HG03025 (cell line): Measurements from ENCODE around the gene SLC12A7.
"Not testable (repeated sequence)": the region's sequence is repeated elsewhere in the genome, so short reads cannot be mapped to it uniquely, and the experiment has no call there.

Source experiments
- ATAC-seq: cut with Tn5 transposase; IDR thresholded peaks from one replicate; pipeline ENCODE4 v1.9.1; 2021; ENCODE audit warnings: mild to moderate bottlenecking, moderate library complexity; ENCODE audit not compliant: unreplicated experiment, low FRiP score

SLC12A7 gene

DNA sequence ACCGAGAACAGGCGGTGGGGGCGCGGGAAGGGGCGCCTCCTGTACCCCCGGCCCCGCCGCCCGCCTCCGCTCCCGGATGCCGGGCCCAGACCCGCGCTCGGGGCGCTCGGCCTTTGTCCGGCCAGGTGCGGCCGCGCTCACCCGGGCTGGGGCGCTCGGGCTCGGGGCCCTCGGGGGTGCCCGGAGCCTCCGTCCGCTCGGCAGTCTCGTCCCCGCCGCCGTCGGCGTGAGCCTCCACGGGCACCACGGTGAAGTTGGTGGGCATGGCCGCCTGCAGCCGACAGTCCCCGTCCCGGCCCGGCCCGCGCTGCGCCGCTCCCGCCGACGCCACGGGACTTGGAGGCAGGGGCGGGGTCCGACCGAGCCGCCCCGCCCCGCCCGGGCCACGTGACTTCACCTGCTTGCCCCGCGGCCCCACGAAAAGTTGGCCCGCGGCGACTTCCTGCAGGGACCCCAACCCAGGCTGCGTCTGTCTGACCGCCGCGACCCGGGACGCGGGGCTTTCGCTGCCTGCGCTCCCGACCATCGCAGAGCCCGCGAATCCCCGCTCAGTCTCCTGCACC, at the start of gene SLC12A7:
TSS of gene SLC12A7 (minus strand) at position 337 of the 563 bp plus-strand sequence. CDS start at position 265, 72 bp downstream.
- ATAC-seq: peak; percentile 70

DNA sequence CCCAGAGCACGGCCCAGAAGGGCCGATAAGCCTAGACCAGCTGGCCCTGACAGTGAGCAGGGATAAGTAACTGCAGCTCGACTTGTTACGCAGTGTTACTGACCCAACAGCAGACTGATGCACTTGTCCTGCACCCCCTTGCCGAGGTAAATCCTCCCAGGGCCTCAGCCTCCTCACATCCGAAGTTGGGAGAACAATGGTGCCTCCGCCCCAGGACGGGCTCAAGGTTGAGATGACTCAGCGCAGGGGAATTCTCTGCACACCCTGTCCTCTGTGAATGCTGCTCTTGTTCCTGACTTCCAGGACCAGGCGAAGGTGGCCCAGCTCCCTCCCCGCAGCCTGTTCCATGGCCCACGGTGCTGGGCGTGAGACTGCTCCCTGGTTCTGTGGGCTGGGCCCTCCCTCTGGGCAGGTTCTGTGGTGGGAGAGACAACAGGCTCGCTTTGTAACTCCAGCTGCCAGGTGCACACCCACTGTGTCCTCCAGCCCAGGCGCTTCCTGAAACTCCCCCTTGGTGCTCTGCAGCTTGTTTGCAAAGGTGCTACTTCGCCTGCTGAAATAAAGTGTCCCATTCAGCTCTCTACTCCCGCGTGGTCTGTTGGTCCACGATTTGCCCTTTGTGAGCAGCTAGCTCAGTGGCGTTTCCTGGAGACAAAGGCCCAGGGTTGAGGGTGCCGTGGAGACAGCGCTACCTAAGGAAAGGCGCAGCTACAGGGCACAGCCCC, 49.4 kb upstream of the SLC12A7 start:
- no peak for ATAC-seq

DNA sequence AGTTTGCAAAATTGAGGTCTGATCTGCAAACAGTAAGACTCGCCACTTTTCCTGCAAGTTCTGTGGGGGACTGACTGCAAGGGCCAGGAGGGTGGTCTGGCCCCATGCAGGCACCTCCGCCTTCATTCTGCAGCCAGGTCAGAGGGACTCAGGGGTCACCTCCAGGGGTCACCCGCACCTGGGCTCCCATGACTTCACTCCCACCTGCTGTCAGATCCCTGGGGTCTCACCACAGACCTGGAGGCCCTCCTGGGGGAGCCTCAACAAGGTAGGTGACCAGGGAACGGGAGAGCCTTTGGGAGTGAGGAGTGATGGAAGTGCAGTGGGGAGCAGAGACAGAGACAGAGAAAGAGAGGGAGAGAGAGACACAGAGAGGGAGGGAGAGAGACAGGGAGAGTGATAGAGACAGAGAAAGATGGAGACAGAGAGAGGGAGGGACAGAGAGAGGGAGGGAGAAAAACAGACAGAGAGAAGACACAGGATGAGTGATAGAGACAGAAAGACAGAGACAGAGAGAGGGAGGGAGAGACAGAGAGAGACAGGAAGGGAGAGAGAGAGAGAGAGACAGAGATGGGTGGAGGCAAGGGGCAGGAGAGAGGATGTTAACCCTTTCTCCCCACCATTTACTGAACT, 48.0 kb upstream of the SLC12A7 start:
- no peak for ATAC-seq

DNA sequence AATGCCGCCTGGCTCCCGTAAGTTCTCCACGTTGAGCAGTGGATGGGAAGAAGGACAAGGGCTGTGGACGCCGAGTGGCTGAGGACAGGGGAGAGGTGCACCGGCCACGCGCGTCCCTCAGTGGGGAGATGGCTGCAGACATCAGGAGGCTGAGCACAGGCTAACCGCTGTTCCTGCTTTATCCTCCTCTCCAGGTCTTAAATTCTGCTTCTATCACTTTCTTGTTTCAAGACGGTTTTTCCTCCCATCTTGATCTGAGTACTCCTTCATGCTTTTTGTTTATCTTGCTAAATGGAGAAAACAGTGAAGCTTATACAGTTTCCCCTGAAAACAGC, 47.4 kb upstream of the SLC12A7 start:
- ATAC-seq: no peak

DNA sequence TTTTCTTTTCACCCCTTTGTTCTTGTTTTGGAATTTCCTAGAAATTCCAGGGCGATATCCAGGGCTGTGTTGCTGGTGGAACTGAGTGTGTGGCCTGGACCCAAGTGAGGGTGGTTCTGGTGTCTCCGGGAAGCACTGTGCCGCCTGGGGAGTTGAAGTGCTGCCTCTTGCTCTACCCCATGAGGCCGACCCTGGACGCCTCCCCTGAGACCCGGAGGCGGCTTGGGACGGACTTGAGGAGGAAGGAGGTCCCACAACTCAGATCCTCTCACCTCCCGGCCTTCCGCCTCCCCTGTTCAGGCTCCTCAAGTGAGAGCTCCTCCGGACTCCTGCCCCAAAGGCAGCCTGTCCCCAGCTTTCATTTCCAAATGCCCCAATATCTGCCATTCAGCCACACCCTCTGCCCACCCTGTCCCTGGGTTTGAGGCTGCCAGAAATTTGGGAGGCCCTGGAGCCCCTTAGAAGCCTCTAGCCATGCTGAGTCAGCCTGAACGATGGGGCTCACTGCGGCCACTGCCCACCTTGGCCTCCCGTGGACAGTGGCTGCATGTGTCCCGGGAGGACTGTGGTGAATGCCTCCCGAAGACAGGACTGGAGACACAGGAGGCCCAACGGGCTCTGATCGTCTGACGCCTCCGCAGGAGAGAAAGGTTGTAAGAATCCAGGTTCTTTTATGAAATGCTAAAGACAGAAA, 46.9 kb upstream of the SLC12A7 start:
- ATAC-seq: no peak

DNA sequence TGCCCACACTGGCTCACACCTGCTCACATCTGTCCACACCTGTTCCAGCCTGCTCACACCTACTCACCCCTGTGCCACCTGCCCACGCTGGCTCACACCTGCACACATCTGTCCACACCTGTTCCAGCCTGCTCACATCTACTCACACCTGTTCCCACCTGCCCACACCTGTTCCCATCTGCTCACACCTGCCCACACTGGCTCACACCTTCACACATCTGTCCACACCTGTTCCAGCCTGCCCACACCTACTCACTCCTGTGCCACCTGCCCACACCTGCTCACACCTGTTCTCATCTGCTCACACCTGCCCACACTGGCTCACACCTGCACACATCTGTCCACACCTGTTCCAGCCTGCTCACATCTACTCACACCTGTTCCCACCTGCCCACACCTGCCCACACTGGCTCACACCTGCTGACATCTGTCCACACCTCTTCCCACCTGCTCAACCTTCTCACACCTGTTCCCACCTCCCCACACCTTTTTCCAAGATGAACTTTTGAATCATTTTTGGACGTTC, 45.7 kb upstream of the SLC12A7 start:
- ATAC-seq: not testable (repeated sequence)

DNA sequence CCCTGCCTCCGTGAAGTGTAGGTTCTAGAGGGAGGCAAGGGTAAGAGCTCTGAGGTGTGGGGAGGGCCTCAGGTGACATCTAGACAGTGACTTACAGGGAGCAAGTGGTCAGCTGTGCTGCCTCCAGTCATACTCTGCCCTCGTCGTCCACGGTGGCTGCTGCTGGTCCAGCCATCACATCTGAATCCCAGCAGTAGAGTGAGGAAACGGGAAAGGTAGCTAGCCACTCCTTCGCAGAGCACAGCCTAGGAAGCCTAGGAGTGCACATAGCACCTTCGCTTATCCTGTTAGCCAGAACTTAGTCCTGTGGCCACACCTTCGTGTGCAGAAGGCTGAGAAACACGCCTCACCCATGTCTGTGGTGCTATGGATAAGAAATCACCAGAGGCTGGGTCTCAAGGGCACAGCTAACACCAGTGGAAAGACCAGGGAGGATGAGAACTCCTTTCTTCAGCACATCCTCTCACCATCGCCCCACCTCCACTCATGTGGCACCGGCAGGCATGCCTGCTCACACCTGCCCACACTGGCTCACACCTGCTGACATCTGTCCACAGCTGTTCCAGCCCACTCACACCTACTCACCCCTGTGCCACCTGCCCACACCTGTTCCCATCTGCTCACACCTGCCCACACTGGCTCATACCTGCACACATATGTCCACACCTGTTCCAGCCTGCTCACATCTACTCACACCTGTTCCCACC, 45.0 kb upstream of the SLC12A7 start:
- no peak for ATAC-seq

DNA sequence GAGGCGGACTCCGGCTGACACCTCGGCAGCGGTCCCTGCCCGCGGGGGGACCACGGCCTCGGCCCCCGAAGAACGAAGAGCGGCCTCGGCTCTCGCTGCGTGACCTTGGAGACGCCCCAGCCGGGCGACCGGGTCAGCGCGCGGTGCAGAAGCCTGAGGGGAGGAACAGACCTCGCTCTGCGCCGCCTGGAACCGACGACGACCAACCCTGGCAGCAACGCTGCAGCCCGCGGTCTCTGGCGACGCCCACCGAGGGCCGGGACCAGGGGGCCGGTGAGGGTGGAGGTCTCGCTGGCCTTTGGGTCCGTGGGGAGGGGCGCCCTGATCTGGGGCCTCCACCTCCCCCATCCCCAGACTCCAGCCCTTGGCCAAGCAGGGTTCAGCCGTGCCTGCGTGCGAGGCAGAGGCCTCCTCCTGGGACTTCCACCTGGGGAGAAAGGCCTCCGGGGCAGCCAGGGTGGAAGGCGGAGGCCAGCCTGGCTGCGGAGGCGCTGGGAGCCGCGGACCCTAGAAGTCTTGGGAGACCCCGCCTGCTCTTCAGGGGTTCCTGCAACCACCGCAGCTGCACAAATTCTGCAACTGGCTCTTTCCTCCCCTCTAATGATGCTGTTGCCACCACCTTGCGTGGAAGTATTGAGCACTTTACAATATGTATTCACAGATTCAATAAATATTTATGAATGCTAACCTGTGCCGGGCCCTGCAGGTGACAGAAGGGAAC, 44.3 kb upstream of the SLC12A7 start:
- ATAC-seq: no peak

DNA sequence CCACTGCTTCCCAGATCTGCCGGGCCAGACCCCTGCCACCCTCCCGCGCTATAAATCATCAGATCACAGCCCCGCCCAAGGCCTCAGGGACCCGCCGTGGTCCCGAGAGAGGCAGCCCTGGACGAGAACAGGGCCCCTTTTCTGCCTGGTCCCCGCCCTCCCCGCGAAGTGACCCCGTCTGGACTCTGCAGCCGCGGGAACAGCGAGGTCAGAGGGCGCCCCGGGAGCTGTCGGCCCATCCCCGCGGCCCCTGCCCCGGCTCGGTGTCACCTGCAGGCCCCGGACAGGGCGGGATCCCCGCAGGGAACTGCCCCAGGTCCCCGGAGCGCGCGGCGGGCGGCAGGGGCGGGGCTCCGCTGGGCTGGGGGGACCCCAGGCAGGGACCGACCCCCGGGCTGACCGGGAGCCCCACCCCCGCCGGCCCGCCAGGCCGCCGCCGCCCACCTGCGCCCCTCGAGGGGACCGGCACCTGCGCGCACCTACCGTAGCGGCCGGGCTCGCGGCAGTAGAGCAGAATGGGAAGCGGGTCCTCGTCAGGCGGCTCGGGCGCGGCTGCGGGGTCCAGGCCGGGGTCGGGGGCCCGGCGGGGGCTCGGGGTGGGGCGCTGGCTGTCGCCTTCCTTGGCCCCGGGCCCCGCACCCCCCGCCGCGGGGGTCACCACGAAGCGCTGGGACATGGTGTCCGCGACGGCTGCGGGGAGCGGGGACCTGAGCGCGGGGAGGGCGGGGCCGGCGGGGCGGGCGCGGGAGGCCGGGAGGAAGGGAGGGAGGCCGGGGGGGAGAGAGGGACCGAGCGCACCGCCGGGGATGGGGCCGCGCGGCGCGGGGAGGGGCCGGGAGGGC, 43.5 kb upstream of the SLC12A7 start:
- ATAC-seq: no peak

DNA sequence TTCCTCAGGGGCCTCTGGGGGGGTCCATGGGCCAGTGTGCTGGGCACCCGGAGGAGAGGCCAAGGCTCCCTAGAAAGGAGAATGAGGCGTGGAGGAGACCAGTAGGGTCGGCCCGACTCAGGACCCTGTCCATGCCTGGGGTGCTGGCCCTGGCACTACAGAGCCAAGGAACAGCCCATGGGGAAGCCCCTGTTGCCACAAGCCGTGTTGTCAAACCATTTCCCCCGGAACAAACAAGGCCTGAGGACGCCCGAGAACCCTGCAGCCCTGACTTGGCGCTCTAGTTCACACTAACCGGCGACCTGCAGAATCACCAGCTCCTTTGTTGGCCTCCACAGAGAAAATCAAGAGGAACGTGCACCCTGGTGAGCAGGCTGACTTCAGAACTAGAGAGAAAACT, 41.6 kb upstream of the SLC12A7 start:
- no peak for ATAC-seq

DNA sequence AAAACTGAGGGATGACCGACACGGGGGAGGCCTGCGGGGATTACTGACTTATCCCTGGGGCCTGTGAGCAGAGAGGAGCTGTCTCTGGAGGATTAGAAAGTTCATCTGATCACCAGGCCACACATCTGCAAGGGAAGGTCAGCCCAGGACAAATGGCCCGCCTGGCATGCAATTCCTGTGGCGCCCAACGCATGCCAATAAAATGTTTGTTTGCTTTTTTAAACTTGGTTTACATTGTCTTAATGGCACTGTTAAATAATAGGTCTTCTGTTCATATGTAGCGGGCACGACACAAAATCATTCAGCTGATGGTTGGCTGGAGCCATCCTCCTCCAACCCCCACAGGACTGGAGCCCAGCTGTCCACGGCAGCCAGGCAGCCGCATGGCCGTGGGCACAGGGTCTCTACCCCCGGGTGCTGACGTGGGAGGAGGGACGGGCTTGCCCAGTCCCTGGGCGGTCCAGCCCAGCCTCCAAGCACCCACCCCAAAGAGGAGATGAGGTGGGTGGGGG, 41.0 kb upstream of the SLC12A7 start:
- no peak for ATAC-seq

DNA sequence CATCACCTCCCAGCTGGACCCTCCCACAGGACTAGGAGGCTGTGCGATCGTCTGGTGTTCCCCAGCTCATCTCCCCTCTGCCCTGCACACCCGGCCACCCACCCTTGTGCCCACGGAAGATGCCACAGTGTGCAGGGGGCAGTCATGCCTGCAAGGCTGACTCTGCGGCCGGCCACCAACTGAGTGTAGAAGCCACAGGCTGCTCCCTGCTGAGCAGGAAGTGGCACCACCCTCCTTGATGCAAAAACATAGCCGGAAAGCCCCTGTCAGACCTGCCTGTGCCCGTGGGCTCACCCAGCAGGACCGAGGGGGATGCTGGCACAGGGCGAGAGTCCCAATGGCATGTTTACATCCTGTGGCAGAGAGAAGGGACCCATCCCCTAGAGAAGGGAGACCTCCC, 40.3 kb upstream of the SLC12A7 start:
- no peak for ATAC-seq

DNA sequence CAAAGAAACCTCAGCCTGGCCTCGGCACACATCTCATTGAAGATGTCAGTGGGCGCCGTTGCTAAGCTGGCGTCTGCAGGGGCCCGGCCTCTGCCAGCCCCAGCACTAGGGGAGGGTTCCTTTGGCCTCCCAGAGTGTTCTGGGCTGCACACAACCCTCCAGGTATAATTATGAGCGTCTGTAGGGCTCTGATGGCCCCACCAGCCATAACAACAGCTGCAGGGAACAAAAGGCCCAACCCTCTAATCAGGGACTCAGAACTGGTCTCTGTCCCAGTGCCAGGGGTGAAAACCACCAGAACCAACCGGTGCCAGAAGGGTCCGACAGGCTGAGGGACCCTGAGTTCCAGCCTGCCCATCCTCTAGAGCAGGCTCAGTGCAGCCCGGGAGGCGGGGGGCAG, 39.5 kb upstream of the SLC12A7 start:
- no peak for ATAC-seq

DNA sequence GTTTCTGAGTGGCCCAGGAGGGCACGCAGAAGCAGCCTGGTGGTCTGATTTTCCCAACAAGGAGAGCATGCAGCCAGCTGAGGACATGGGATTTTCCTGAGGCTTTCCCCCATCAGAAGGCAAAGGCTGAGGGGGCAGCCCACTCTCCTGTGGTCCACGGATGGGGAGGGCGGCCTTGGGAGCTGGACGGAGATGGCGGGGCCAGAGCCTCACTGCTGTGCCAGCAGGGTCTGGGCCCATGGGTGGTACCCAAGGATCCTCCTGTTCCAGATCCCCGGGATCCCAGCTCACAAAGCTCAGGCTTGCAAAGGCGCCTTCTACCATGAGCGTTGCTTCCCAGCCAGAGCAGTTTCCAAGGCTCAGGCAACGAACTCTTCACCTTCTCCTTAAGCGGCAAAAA, 39.0 kb upstream of the SLC12A7 start:
- no peak for ATAC-seq

DNA sequence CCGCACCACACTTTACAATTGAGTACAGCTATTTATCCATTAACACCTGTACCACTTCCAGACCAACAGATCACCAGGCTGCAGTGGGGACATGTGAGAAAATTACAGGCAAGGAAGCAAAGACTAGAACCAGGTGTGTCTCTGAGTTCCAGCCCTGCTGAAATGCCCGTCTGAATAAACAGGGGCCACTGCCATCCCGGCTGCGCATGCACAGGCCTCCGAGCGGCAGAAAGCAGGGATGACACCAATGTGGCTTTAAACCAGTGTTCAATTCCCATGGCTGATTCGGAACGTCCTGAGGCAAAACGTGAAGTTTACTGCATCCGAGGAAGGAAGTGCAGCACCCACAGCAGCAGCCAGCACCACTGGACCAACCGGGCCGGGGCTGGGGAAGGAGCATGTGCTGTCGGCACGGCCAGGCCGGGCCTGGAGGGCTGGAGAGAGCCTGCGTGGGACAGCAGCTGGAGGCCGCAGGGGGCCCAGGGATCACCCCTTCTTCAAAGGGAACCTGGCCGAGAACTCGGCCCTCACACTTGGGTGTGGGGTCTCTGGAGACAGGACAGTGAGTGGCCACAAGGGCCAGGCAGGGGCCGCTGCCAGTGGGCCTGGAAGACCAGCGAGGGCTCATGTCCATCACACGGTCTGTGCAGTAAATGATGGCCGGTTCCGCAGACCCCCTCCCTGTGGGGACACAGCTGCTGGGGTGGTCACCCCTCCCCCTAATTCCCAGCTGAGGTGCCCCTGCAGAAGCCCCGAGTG, 33.0 kb upstream of the SLC12A7 start:
- ATAC-seq: no peak

DNA sequence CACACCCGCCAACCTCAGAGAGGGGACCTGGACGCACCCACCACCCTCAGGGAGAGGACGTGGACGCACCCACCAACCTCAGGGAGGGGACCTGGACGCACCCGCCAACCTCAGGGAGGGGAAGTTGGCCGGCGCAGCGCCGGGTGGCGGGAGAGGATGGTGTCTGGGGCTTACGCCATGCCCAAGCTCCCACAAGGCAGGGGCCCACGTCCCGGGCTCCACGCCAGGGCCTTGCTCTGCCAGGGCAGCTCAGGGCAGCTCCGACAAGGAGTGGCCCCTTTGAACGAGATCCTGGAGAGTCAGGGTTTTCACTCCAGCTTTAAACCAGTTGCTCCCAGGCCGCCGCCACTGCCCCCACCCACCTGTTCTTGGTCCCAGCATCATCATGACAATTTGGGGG, 32.2 kb upstream of the SLC12A7 start:
- ATAC-seq: no peak

DNA sequence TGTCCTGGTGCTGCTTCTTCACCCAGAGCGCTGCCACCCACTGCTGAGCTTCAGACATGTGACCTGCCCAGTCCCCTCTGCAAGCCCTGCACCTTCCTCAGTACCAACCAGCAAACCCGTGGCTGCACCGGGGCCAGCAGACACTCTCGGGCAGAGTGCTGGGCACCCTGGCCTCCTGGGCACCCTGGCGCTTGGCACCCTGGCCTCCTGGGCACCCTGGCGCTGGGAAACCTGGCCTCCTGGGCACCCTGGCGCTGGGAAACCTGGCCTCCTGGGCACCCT, 31.7 kb upstream of the SLC12A7 start:
- ATAC-seq: no peak

DNA sequence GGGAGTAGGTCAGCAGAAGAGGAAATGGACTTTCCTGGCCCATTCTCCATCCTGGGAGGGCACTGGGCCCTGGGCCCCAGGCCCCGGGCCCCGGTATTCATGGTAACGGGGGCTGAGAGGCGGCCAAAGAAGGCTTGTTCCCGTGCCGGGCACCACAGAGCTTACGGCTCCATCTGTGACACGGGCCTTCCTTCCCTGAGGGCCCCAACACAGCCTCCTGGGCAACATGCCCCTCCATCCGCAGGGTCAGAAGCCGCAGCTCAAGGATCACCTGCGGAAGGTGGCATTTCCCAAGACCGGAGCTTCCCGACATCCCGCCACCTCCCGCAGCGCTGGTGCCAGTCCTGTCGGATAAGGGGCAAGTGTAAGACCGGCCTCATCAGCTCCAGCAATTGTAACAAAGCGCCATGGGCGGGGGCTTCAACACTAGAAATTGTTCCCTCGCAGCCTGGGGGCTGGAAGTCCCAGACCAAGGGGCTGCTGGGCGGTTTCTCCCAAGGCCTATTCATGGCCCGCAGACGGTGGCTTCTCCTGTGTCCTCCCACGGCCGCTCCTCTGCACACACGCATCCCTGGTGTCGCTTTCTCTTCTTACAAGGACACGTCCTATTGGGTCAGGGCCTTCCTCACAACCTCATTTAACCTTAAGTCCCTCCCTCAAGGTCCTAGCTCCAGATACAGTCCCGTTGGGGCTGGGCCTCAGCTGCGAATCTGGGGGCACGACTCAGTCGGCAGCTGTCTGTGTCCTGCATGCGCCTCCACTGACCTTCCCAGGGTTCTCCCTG, 31.2 kb upstream of the SLC12A7 start:
- no peak for ATAC-seq
